HG02571 (cell line): Measurements from ENCODE around the gene IER3.

ENCODE experiments used
- ATAC-seq: cut with Tn5 transposase; IDR thresholded peaks from one replicate; pipeline ENCODE4 v1.9.1; 2021; ENCODE audit warnings: mild to moderate bottlenecking, moderate library complexity; ENCODE audit not compliant: unreplicated experiment

The IER3 gene

GRCh38 chr6:30709101-30709868, 35.1 kb downstream of the IER3 start:
- ATAC-seq = no peak

GRCh38 chr6:30707281-30707850, 37.0 kb downstream of the IER3 start:
- no peak for ATAC-seq

- no peak for ATAC-seq
Measured at GRCh38 chr6:30705620-30706019, 38.7 kb downstream of the IER3 start.

- ATAC-seq = no peak
Measured at GRCh38 chr6:30703821-30704220, 40.5 kb downstream of the IER3 start.

GRCh38 chr6:30703011-30703410, 41.3 kb downstream of the IER3 start:
- no peak for ATAC-seq

GRCh38 chr6:30700340-30700739, 44.0 kb downstream of the IER3 start:
- no peak for ATAC-seq

GRCh38 chr6:30696432-30696831, 47.9 kb downstream of the IER3 start:
- ATAC-seq = no peak
